Mesodermal cell (in vitro differentiated cells): ENCODE data around the gene KIAA1328.

ENCODE experiments used
- H3K27ac ChIP-seq: 2 replicates; pipeline ENCODE4 v1.7.0; 2013; ENCODE audit warnings: mild to moderate bottlenecking, low read depth, low read length, moderate library complexity; ENCODE audit not compliant: severe bottlenecking
- H3K36me3 ChIP-seq: 2 replicates; pipeline ENCODE4 v1.7.1; 2013; ENCODE audit warnings: mild to moderate bottlenecking, low read length, moderate library complexity; ENCODE audit not compliant: control insufficient read depth, insufficient read depth
- H3K4me1 ChIP-seq: one replicate; pipeline ENCODE4 v1.7.1; 2013; ENCODE audit warnings: mild to moderate bottlenecking, low read length; ENCODE audit not compliant: insufficient read depth, control insufficient read depth, poor library complexity, severe bottlenecking
- H3K4me3 ChIP-seq: 2 replicates; pipeline ENCODE4 v1.7.0; 2013; ENCODE audit warnings: low read length, control low read depth, mild to moderate bottlenecking; ENCODE audit not compliant: insufficient read depth, poor library complexity, severe bottlenecking; ENCODE audit errors: extremely low read depth
- H3K9me3 ChIP-seq: 2 replicates; pipeline ENCODE4 v1.7.1; 2013; ENCODE audit warnings: mild to moderate bottlenecking, low read length, moderate library complexity; ENCODE audit not compliant: control insufficient read depth
- WGBS, 2 experiments: methylation state at CpG; one replicate each; pipeline ENCODE4 v1.1.5; 2013; ENCODE audit warnings: missing lambda C conversion rate in 2 of 2; ENCODE audit not compliant: insufficient coverage in 2 of 2; 5-methylcytosine and 5-hydroxymethylcytosine counted together

The KIAA1328 gene

DNA sequence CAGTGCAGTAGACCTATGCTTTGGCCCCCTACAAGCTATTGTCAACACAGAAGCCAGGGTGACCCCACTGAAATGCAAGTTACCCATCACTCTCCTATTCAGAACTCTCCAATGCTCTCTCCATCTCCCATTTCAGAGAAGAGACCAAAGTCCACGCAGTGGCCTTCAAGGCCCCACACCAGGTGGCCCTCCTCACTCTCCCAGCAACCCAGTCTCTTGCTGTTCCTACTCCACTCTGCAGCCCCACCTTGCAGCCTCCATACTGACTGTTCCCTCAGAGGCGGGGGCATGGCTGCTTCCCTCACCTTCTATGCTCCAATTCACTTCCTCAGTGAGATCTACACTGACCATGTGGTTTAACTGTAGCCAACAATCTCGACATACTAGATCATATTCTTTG lies 423.4 kb downstream of the KIAA1328 start:
- WGBS, 2 experiments, result 89 to 97% methylated on average over 3 of the region's 3 CpGs
- Histone ChIP-seq H3K4me1 (no peaks in the 10 kb centered on the region), H3K27ac (no peak overlapping the region), H3K9me3 (no peaks in the 10 kb centered on the region), H3K36me3 (no peaks in the 10 kb centered on the region), H3K4me3 (no peak overlapping the region)

GRCh38 chr18:37252854-37253393 lies 424.0 kb downstream of the KIAA1328 start:
- no peaks in the 10 kb centered on the region for H3K4me1 ChIP-seq
- peak overlapping the region; percentile 41 for H3K4me3 ChIP-seq
- no peak overlapping the region for H3K27ac ChIP-seq
- no peaks in the 10 kb centered on the region for H3K36me3 ChIP-seq
- 58 to 62% methylated on average over 9 to 11 of the region's 12 CpGs for WGBS, 2 experiments
- no peaks in the 10 kb centered on the region for H3K9me3 ChIP-seq

DNA sequence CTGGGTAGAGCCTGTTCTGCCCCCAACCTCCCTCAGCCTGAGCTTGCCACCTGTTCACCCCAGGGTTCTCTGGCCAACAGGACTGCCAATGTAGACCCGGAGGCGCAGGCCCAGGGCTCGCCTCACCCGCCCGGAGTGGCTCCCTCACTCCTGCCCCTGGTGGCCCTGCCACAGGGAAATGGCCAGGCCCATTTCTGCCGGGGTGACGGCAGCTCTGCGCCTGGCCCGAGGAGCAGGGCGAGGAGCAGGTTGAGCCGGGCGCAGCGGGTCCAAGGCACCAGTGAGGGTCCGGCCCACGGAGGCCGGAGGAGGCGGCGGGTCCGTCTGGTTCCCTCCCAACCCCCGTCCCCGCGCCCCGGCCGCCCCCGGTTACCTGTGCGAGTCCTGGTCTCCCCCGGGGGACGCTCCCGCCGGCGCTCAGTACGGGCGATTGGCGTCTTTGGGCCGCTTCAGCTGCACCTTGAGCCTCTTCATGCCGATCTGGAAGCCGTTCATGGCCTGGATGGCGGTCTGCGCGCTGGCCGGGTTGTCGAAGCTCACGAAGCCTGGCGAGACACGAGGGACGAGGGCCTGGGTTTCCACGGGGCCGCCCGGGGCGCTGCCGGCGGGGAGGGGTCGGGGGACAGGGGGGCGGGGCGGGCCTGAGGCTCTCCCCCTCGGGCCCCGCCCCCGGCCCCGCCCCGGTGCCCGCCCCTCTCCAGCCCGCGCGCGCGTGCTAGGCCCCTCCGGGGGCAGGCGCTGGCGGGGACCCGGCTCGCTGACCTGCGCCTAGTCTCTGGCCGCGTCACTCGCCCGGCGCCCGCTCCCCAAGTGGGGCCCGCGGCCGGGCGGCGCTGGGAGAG lies 424.7 kb downstream of the KIAA1328 start:
- no peak overlapping the region for H3K27ac ChIP-seq
- H3K36me3 ChIP-seq, result no peaks in the 10 kb centered on the region
- H3K4me1 ChIP-seq, result no peaks in the 10 kb centered on the region
- no peaks in the 10 kb centered on the region for H3K9me3 ChIP-seq
- WGBS, 2 experiments, result 4 to 5% methylated on average over 45 to 57 of the region's 83 CpGs
- peak overlapping the region; percentile 41 for H3K4me3 ChIP-seq

- WGBS, 2 experiments, result 7 to 8% methylated on average over 40 to 41 of the region's 49 CpGs
- Histone ChIP-seq H3K9me3 (no peaks in the 10 kb centered on the region), H3K4me3 (peak overlapping the region; percentile 39), H3K27ac (no peak overlapping the region), H3K4me1 (no peaks in the 10 kb centered on the region), H3K36me3 (no peaks in the 10 kb centered on the region)
These were observed 425.4 kb downstream of the KIAA1328 start for GRCh38 chr18:37254236-37254754.

DNA sequence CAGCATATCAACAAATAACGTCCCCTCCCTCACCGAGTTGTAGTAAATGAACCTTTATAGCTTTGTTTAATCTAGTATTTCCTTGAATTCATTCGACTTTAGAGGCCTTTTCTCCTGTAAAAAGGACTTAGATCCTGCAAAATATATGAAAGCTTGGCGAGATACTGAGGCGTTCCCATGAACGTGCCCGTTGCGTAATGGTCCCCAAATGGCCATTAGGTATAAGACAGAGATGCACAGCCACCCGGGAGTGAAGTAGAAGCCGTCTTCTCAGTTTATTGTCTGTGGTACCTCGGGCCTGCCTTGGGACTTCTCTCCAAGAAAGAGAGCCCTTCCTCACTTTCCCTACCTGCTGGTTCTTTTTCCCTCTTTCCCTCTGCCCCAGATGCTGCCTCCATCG lies 426.0 kb downstream of the KIAA1328 start:
- 89 to 92% methylated on average over 8 to 10 of the region's 12 CpGs for WGBS, 2 experiments

GRCh38 chr18:37258131-37258530 lies 429.2 kb downstream of the KIAA1328 start:
- WGBS, 2 experiments, result 71 to 86% methylated on average over 6 to 7 of the region's 9 CpGs
- Histone ChIP-seq H3K4me1 (no peaks in the 10 kb centered on the region), H3K9me3 (no peaks in the 10 kb centered on the region), H3K4me3 (no peak overlapping the region), H3K36me3 (no peaks in the 10 kb centered on the region), H3K27ac (no peak overlapping the region)

More for the DNA sequence above, 426.0 kb downstream of the KIAA1328 start:
- no peaks in the 10 kb centered on the region for H3K9me3 ChIP-seq
- no peaks in the 10 kb centered on the region for H3K4me1 ChIP-seq
- H3K4me3 ChIP-seq, result no peak overlapping the region
- H3K27ac ChIP-seq, result no peak overlapping the region
- H3K36me3 ChIP-seq, result no peaks in the 10 kb centered on the region

DNA sequence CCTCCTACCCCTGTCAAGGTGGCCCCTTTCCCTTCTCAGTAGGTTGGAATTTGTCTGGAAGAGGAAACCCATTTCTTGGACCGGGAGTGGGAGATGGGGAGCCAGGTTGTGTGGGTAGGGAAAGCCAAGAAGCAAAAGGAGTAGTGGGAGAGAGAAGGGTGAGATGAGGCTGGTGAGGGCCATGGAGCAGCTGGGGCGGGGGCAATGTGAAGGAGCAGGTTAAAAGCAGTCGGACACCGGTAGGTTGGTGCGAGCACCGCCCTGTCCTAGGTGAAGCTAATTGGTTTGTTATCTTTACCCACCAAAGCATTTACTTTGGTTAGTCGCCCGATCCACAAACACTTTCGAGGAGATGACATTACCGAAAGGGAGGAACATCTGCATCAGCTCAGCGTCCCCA lies 429.9 kb downstream of the KIAA1328 start:
- Histone ChIP-seq H3K4me1 (no peaks in the 10 kb centered on the region), H3K27ac (no peak overlapping the region), H3K36me3 (no peaks in the 10 kb centered on the region), H3K4me3 (no peak overlapping the region), H3K9me3 (no peaks in the 10 kb centered on the region)
- WGBS, 2 experiments, result 83 to 90% methylated on average over 2 to 3 of the region's 11 CpGs

DNA sequence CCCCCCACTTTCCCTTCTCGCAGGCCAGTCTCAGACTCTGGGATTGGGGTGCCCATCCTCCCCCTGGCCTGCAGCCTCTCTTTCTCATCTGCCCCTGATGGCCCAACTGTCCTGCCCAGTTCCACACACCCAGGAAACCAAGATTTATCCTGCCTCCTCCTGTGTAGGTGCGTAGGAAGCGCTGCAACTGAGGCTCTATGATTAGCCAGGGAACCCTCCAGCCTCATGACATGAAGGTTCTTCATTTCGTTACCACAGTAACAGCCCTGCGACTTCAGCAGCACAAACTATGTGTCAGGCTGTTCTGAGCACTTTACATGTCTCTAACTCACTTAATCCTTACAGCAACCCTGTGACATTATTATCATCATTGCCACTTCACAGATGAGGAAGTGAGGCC lies 430.8 kb downstream of the KIAA1328 start:
- H3K4me1 ChIP-seq, result no peaks in the 10 kb centered on the region
- H3K9me3 ChIP-seq, result no peaks in the 10 kb centered on the region
- no peak overlapping the region for H3K27ac ChIP-seq
- WGBS, 2 experiments, result 81 to 88% methylated on average over 5 of the region's 5 CpGs
- no peaks in the 10 kb centered on the region for H3K36me3 ChIP-seq
- H3K4me3 ChIP-seq, result no peak overlapping the region

GRCh38 chr18:37260367-37261093 lies 431.6 kb downstream of the KIAA1328 start:
- Histone ChIP-seq H3K9me3 (no peaks in the 10 kb centered on the region), H3K27ac (no peak overlapping the region), H3K4me3 (no peak overlapping the region), H3K4me1 (no peaks in the 10 kb centered on the region), H3K36me3 (no peaks in the 10 kb centered on the region)
- WGBS, 2 experiments, result 86 to 91% methylated on average over 9 to 10 of the region's 10 CpGs

DNA sequence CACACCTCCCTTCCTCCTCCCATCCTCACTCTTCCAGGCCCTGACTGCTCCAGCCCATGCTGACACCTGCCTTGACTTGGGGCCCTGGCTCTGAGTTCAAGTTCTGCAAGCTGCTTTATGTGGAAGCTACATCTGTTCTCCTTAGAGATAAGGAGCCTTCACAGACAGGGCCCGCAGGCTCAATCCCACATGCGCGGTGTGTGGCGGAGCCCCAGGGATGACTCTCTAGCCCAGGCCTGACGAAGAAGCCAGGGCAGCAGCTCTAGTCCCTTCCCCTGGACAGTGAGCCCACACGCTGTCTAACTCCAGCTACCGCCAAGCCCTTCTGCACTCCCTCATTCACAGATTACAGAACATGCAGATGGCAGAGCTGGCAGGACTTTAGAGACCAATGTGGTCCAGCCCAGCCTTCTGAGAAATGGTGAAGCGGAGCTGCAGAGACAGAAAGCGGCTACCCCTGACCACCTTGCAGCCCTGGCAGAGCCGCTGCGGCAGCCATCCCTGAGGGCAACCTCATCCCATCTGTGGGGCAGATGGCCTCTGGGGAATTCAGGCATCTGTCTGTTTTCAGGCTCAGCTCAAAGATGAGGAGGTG lies 432.4 kb downstream of the KIAA1328 start:
- 94 to 98% methylated on average over 10 to 11 of the region's 11 CpGs for WGBS, 2 experiments
- Histone ChIP-seq H3K27ac (no peak overlapping the region), H3K9me3 (no peaks in the 10 kb centered on the region), H3K36me3 (no peaks in the 10 kb centered on the region), H3K4me1 (no peaks in the 10 kb centered on the region), H3K4me3 (no peak overlapping the region)
